Neural progenitor cell (in vitro differentiated cells): ENCODE measurements around the gene GABBR2. TPM values are rescaled to one million over a fixed set of nuclear protein-coding genes. Genes with fewer than 3 reads are reported as not detected.

Experiments
- DNase-seq: peaks from one replicate; pipeline ENCODE4 v3.0.0-alpha.2; 2016; ENCODE audit warnings: low spot score
- H2AFZ ChIP-seq: fragments of 200-600 bp; sonication (generic); replicated peaks from 2 replicates; pipeline ENCODE4 v1.6.1; 2016; ENCODE audit warnings: antibody characterized with exemption
- H3F3A ChIP-seq: fragments of 200-600 bp; sonication (generic); 2 replicates; pipeline ENCODE4 v1.6.1; 2016; ENCODE audit warnings: antibody characterized with exemption, low read depth
- H3K27ac ChIP-seq: fragments of 200-600 bp; sonication (generic); 2 replicates; pipeline ENCODE4 v1.5.1; 2016; ENCODE audit warnings: mild to moderate bottlenecking
- H3K27me3 ChIP-seq: fragments of 200-600 bp; sonication (generic); 2 replicates; pipeline ENCODE4 v1.6.1; 2016; ENCODE audit warnings: mild to moderate bottlenecking, moderate library complexity
- H3K36me3 ChIP-seq: fragments of 200-600 bp; sonication (generic); 2 replicates; pipeline ENCODE4 v1.5.1; 2016
- H3K4me1 ChIP-seq: fragments of 200-600 bp; sonication (generic); 2 replicates; pipeline ENCODE4 v1.6.1; 2016; ENCODE audit warnings: mixed run types
- H3K4me2 ChIP-seq: fragments of 200-600 bp; sonication (generic); 2 replicates; pipeline ENCODE4 v1.6.1; 2016
- H3K4me3 ChIP-seq: fragments of 200-600 bp; sonication (generic); 2 replicates; pipeline ENCODE4 v1.5.1; 2016
- H3K79me2 ChIP-seq: fragments of 200-600 bp; sonication (generic); 2 replicates; pipeline ENCODE4 v1.6.1; 2016; ENCODE audit warnings: low read depth
- H3K9ac ChIP-seq: fragments of 200-600 bp; sonication (generic); 2 replicates; pipeline ENCODE4 v1.6.1; 2016
- H3K9me3 ChIP-seq: fragments of 200-600 bp; sonication (generic); 2 replicates; pipeline ENCODE4 v1.5.1; 2016; ENCODE audit warnings: low read depth
- H4K20me1 ChIP-seq: fragments of 200-600 bp; sonication (generic); 2 replicates; pipeline ENCODE4 v1.6.1; 2016; ENCODE audit warnings: low read depth
- H3K27ac Mint-ChIP-seq: 3 replicates; pipeline ENCODE4 v1.8.0; 2021; ENCODE audit warnings: mixed read lengths
- H3K27me3 Mint-ChIP-seq: 2 replicates; pipeline ENCODE4 v1.8.0; 2022; ENCODE audit warnings: low read depth, mild to moderate bottlenecking, inconsistent platforms, moderate library complexity, mixed read lengths; ENCODE audit not compliant: insufficient read depth
- H3K36me3 Mint-ChIP-seq: 3 replicates; pipeline ENCODE4 v1.8.0; 2021; ENCODE audit warnings: mixed read lengths
- H3K4me1 Mint-ChIP-seq: 3 replicates; pipeline ENCODE4 v1.8.0; 2021; ENCODE audit warnings: mixed read lengths
- H3K4me3 Mint-ChIP-seq: 3 replicates; pipeline ENCODE4 v1.8.0; 2021; ENCODE audit warnings: mild to moderate bottlenecking, moderate library complexity, mixed read lengths
- H3K9me3 Mint-ChIP-seq: 3 replicates; pipeline ENCODE4 v1.8.0; 2020; ENCODE audit warnings: mixed read lengths
- CTCF ChIP-seq: fragments of 200-600 bp; sonication (generic); IDR thresholded peaks from 2 replicates; pipeline ENCODE4 v1.5.1; 2017; ENCODE audit warnings: antibody characterized with exemption, mild to moderate bottlenecking
- EZH2 ChIP-seq: fragments of 200-600 bp; sonication (generic); IDR thresholded peaks from 2 replicates; pipeline ENCODE4 v1.6.1; 2017; ENCODE audit warnings: antibody characterized with exemption, mild to moderate bottlenecking, moderate library complexity
- EZH2phosphoT487 ChIP-seq: fragments of 200-600 bp; sonication (generic); IDR thresholded peaks from 2 replicates; pipeline ENCODE4 v1.6.1; 2017; ENCODE audit warnings: antibody characterized with exemption
- total RNA-seq: library from RNA; depleted of rRNA; stranded (reverse); fragments of >200 nt; gene quantifications from 2 replicates; pipeline ENCODE4 v1.2.3, GENCODE V29; 2015; ENCODE audit warnings: low replicate concordance

Gene GABBR2
- total RNA-seq, 1 donor from 2014 or later, result not detected

- Mint-ChIP-seq H3K9me3 (peaks cover 2% of the 10 kb centered on the region), H3K36me3 (no peaks in the 10 kb centered on the region), H3K27me3 (peaks cover 2% of the 10 kb centered on the region), H3K4me1 (no peaks in the 10 kb centered on the region), H3K4me3 (no peak overlapping the region), H3K27ac (no peak overlapping the region)
- TF ChIP-seq EZH2, result no peak
- no peak for TF ChIP-seq EZH2phosphoT487
- TF ChIP-seq CTCF, result no peak
- H3K4me1 ChIP-seq, result no peaks in the 10 kb centered on the region
- H3K27ac ChIP-seq, result no peak overlapping the region
- no peaks in the 10 kb centered on the region for H3K27me3 ChIP-seq
- no peaks in the 10 kb centered on the region for H4K20me1 ChIP-seq
- H3K36me3 ChIP-seq, result no peaks in the 10 kb centered on the region
- DNase-seq, result no peak
- H3K9ac ChIP-seq, result no peak overlapping the region
- H3K4me2 ChIP-seq, result no peak overlapping the region
- no peak overlapping the region for H3K4me3 ChIP-seq
- H2AFZ ChIP-seq, result no peak overlapping the region
- H3F3A ChIP-seq, result no peaks in the 10 kb centered on the region
- H3K79me2 ChIP-seq, result no peaks in the 10 kb centered on the region
- H3K9me3 ChIP-seq, result no peaks in the 10 kb centered on the region
These were observed 374.8 kb downstream of the GABBR2 start for GRCh38 chr9:98333703-98334582.

GRCh38 chr9:98332405-98332831 is 376.3 kb downstream of the GABBR2 start:
- no peaks in the 10 kb centered on the region for H3K36me3 ChIP-seq
- Mint-ChIP-seq H3K4me1 (no peaks in the 10 kb centered on the region), H3K27me3 (peaks cover 2% of the 10 kb centered on the region), H3K36me3 (no peaks in the 10 kb centered on the region), H3K9me3 (no peaks in the 10 kb centered on the region), H3K27ac (no peak overlapping the region), H3K4me3 (no peak overlapping the region)
- DNase-seq, result no peak
- H3K4me1 ChIP-seq, result no peaks in the 10 kb centered on the region
- no peak overlapping the region for H2AFZ ChIP-seq
- no peaks in the 10 kb centered on the region for H4K20me1 ChIP-seq
- no peak overlapping the region for H3K4me2 ChIP-seq
- no peak overlapping the region for H3K4me3 ChIP-seq
- H3K27ac ChIP-seq, result no peak overlapping the region
- H3K79me2 ChIP-seq, result no peaks in the 10 kb centered on the region
- no peak for TF ChIP-seq EZH2
- no peak for TF ChIP-seq CTCF
- TF ChIP-seq EZH2phosphoT487, result no peak
- H3K27me3 ChIP-seq, result no peaks in the 10 kb centered on the region
- H3F3A ChIP-seq, result no peaks in the 10 kb centered on the region
- no peak overlapping the region for H3K9ac ChIP-seq
- H3K9me3 ChIP-seq, result no peaks in the 10 kb centered on the region

GRCh38 chr9:98331536-98332259 is 377.0 kb downstream of the GABBR2 start:
- H3K9me3 Mint-ChIP-seq, result no peaks in the 10 kb centered on the region
- H3K4me3 Mint-ChIP-seq, result no peak overlapping the region
- peaks cover 2% of the 10 kb centered on the region for H3K27me3 Mint-ChIP-seq
- Histone ChIP-seq H3K9ac (no peak overlapping the region), H3K36me3 (no peaks in the 10 kb centered on the region), H4K20me1 (no peaks in the 10 kb centered on the region), H3K4me3 (no peak overlapping the region), H3K4me1 (no peaks in the 10 kb centered on the region), H3K79me2 (no peaks in the 10 kb centered on the region), H2AFZ (no peak overlapping the region), H3K27ac (no peak overlapping the region), H3K27me3 (no peaks in the 10 kb centered on the region), H3F3A (no peaks in the 10 kb centered on the region), H3K4me2 (no peak overlapping the region), H3K9me3 (no peaks in the 10 kb centered on the region)
- peak overlapping the region; percentile 40 for H3K27ac Mint-ChIP-seq
- no peaks in the 10 kb centered on the region for H3K36me3 Mint-ChIP-seq
- no peaks in the 10 kb centered on the region for H3K4me1 Mint-ChIP-seq
- no peak for DNase-seq
- TF ChIP-seq EZH2, result no peak
- TF ChIP-seq EZH2phosphoT487, result no peak
- no peak for TF ChIP-seq CTCF
